ENCODE data around the gene GPBP1L1. TPM values are rescaled to one million over a fixed set of nuclear protein-coding genes. Genes with fewer than 3 reads are reported as not detected.

GPBP1L1 gene
- polyA plus RNA-seq, 1 donor from 2014 or later: 55.1 TPM

DNA sequence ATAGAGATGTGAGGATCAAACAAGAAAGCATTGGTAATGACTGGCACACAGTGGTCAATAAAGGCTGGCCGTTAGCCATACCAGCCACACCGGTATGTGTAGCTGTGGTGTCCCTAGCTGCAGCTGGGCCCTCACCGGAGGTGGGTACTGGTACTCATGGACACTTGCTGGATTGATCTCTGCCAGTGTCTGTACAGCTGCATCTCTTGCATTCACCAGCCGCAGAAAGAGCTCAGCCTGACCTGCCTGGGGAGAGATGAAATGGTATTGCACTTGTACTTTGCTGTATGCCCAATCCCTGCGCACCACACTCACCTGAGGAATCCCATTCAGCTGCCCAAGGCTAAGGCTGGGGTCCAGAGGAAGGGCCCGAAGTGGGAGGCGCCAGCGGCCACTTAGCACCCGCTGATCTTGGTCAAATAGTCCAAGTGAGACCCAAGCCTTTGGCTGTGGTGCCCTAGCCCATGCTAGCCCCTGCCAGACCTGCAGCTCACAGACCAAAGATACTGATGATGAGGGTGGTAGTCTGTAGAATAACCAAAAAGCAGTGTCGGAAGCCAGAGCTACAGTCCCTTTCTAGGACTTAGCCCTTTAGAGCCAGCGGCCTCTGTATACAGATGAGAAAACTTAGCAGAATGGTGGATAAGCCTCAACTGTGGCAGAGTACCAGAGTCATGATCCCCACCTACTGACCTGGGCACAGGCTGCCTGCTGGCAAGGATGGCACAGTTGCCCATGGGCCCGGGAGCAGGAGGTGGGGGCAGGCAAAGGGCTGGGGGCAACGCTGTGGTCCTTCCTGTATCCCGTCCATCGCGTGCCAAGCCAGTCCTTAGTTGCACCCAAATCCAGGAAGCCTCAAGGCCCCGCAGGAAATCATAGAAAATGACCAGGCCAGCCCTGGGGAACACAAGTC, 65.5 kb downstream of the GPBP1L1 start:
- no peaks in the 10 kb centered on the region for H3K9me3 ChIP-seq (ENCODE audit: low read length)
- no peak overlapping the region for H3K9ac ChIP-seq (ENCODE audit: low read length)
- no peak overlapping the region for H2AFZ ChIP-seq (ENCODE audit: low read depth, low read length)
- no peaks in the 10 kb centered on the region for H4K20me1 ChIP-seq (ENCODE audit: insufficient read depth)
- TF ChIP-seq MXI1 (conservative IDR thresholded peaks at IDR 0.05; ENCODE audit: poor library complexity, severe bottlenecking) (no peak), EZH2 (IDR thresholded peaks at IDR 0.05; ENCODE audit: borderline replicate concordance, insufficient read depth, low read length, poor library complexity, severe bottlenecking) (no peak), EP300 (conservative IDR thresholded peaks at IDR 0.05; ENCODE audit: poor library complexity, severe bottlenecking) (no peak), POLR2AphosphoS5 (IDR thresholded peaks at IDR 0.05) (no peak), RAD21 (conservative IDR thresholded peaks at IDR 0.05) (no peak), TAF1 (IDR thresholded peaks at IDR 0.05; ENCODE audit: low read depth) (no peak)
- TF ChIP-seq, protein P1, sequence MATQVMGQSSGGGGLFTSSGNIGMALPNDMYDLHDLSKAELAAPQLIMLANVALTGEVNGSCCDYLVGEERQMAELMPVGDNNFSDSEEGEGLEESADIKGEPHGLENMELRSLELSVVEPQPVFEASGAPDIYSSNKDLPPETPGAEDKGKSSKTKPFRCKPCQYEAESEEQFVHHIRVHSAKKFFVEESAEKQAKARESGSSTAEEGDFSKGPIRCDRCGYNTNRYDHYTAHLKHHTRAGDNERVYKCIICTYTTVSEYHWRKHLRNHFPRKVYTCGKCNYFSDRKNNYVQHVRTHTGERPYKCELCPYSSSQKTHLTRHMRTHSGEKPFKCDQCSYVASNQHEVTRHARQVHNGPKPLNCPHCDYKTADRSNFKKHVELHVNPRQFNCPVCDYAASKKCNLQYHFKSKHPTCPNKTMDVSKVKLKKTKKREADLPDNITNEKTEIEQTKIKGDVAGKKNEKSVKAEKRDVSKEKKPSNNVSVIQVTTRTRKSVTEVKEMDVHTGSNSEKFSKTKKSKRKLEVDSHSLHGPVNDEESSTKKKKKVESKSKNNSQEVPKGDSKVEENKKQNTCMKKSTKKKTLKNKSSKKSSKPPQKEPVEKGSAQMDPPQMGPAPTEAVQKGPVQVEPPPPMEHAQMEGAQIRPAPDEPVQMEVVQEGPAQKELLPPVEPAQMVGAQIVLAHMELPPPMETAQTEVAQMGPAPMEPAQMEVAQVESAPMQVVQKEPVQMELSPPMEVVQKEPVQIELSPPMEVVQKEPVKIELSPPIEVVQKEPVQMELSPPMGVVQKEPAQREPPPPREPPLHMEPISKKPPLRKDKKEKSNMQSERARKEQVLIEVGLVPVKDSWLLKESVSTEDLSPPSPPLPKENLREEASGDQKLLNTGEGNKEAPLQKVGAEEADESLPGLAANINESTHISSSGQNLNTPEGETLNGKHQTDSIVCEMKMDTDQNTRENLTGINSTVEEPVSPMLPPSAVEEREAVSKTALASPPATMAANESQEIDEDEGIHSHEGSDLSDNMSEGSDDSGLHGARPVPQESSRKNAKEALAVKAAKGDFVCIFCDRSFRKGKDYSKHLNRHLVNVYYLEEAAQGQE (IDR thresholded peaks at IDR 0.05; ENCODE audit: borderline replicate concordance): no peak
- TF ChIP-seq, protein P2, sequence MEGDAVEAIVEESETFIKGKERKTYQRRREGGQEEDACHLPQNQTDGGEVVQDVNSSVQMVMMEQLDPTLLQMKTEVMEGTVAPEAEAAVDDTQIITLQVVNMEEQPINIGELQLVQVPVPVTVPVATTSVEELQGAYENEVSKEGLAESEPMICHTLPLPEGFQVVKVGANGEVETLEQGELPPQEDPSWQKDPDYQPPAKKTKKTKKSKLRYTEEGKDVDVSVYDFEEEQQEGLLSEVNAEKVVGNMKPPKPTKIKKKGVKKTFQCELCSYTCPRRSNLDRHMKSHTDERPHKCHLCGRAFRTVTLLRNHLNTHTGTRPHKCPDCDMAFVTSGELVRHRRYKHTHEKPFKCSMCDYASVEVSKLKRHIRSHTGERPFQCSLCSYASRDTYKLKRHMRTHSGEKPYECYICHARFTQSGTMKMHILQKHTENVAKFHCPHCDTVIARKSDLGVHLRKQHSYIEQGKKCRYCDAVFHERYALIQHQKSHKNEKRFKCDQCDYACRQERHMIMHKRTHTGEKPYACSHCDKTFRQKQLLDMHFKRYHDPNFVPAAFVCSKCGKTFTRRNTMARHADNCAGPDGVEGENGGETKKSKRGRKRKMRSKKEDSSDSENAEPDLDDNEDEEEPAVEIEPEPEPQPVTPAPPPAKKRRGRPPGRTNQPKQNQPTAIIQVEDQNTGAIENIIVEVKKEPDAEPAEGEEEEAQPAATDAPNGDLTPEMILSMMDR (IDR thresholded peaks at IDR 0.05; ENCODE audit: poor library complexity, severe bottlenecking): no peak
- no peaks in the 10 kb centered on the region for H3K36me3 ChIP-seq (ENCODE audit: insufficient read depth, low read length)
- no peaks in the 10 kb centered on the region for H3K27me3 ChIP-seq (ENCODE audit: insufficient read depth, low read depth, low read length)
- no peak overlapping the region for H3K4me2 ChIP-seq (ENCODE audit: low read length)
- H3K4me3 ChIP-seq (ENCODE audit: low read length): no peak overlapping the region
- no peaks in the 10 kb centered on the region for H3K9me2 ChIP-seq (ENCODE audit: insufficient read depth, low read length)
- H3K79me2 ChIP-seq (replicated peaks; ENCODE audit: insufficient read depth, low read length): no peaks in the 10 kb centered on the region
- no peaks in the 10 kb centered on the region for H3F3A ChIP-seq (ENCODE audit: insufficient read depth, low read length, poor library complexity, severe bottlenecking)
- H3K27ac ChIP-seq (ENCODE audit: low read length): no peak overlapping the region

DNA sequence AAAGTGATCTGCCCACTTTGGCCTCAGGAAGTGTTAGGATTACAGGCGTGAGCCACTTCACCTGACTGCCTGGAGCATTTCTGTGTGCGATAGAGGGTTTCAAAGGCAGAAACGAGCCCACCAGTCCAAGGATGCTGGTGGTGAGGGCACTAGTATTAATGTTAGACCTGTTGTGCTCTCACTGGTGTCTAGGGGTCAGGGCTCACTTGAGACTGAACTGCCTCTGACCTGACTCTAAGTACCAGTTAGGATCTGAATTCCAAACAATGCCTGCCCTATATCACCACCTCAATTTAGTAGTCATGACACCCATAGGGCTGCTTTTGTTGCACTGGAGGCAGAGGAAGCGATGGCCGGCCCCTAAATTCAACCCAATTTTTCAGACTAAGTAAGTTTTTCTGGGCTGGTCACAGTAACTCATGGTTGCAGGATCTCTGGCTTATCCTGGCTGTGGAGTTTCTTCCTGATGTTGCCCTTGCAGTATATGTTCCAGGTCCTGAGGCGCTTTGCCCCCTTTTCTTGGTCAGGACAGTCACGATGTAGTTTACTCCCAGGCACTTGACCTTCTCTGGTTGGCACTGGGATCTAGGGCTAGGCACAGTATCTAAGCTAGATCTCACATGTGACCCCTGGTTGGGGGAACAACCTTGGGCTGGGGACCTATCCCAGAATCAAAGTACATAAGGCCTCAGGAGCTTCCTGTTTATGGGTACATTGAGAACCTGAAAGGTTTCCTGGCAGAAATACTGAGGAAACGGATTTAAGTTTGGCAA, 67.0 kb downstream of the GPBP1L1 start:
- Histone ChIP-seq H3F3A (ENCODE audit: insufficient read depth, low read length, poor library complexity, severe bottlenecking) (no peaks in the 10 kb centered on the region), H3K79me2 (replicated peaks; ENCODE audit: insufficient read depth, low read length) (no peaks in the 10 kb centered on the region), H3K27me3 (ENCODE audit: insufficient read depth, low read depth, low read length) (no peaks in the 10 kb centered on the region), H3K9me3 (ENCODE audit: low read length) (no peaks in the 10 kb centered on the region), H3K9ac (ENCODE audit: low read length) (no peak overlapping the region), H3K4me2 (ENCODE audit: low read length) (no peak overlapping the region), H2AFZ (ENCODE audit: low read depth, low read length) (no peak overlapping the region), H4K20me1 (ENCODE audit: insufficient read depth) (no peaks in the 10 kb centered on the region), H3K27ac (ENCODE audit: low read length) (no peak overlapping the region), H3K4me3 (ENCODE audit: low read length) (no peak overlapping the region), H3K9me2 (ENCODE audit: insufficient read depth, low read length) (no peaks in the 10 kb centered on the region), H3K36me3 (ENCODE audit: insufficient read depth, low read length) (no peaks in the 10 kb centered on the region)
- TF ChIP-seq EP300 (conservative IDR thresholded peaks at IDR 0.05; ENCODE audit: poor library complexity, severe bottlenecking): no peak
- TF ChIP-seq, protein P1 (IDR thresholded peaks at IDR 0.05; ENCODE audit: borderline replicate concordance): no peak
- TF ChIP-seq MXI1 (conservative IDR thresholded peaks at IDR 0.05; ENCODE audit: poor library complexity, severe bottlenecking): no peak
- no peak for TF ChIP-seq SMC3 (conservative IDR thresholded peaks at IDR 0.05; ENCODE audit: poor library complexity)
- TF ChIP-seq EZH2 (IDR thresholded peaks at IDR 0.05; ENCODE audit: borderline replicate concordance, insufficient read depth, low read length, poor library complexity, severe bottlenecking): no peak
- TF ChIP-seq POLR2AphosphoS5 (IDR thresholded peaks at IDR 0.05): no peak

All from neural cell (in vitro differentiated cells).